NCI-H1694 treated with DMSO at 0.1 percent for 48 hours (cell line): ENCODE results near the gene OPCML.

Source experiments
- DNase-seq: peaks from one replicate; lab custom pipeline; 2025; lab: John Stamatoyannopoulos, UW

OPCML gene

GRCh38 chr11:133541021-133541719, 8.9 kb upstream of the OPCML start:
- DNase-seq = no peak

DNA sequence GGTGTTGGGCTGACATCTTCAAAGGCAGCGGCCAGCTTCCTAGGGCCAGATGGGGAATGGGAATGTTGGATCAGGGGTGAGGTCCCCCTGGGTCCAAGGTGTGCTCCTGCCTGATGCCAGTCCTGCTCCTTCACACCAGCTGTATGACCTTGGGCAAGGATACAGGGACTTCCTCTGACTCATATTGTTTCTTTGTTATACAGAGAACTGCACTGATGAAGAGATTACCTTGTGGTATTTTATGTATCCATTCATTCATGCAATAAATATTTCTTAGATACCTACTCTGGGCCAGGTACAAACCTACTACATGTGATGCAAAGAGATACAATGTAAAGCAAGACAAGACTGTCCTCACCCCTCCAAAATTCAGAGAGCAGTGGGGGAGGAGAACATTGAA, 3.9 kb upstream of the OPCML start:
- DNase-seq = no peak

- no peak for DNase-seq
These were observed 904 bp upstream of the OPCML start for GRCh38 chr11:133533205-133533604.

GRCh38 chr11:133531458-133531857, 843 bp downstream of the OPCML start:
- no peak for DNase-seq

GRCh38 chr11:133530501-133530835, 1.8 kb downstream of the OPCML start:
- DNase-seq = no peak

GRCh38 chr11:133529807-133530500, 2.3 kb downstream of the OPCML start:
- no peak for DNase-seq

DNA sequence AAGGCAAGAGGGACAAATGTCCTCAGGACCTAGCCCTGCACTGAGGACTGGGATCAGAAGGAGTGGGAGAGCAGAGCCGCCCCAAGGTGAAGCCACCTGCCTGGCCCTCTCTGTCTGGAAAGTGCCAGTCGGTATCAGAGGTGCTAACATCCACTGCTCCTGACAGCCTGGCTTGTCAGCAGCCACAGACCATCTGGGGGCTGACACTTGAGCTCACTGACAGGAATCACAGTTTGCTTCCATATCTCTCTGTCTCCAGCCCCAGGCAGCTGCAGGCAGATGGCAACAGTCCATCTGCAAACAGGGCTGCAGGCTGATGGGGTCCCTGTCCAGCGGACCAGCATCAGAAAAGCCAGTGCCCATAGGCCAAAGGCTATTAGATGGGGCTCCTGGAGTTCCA, 5.5 kb downstream of the OPCML start:
- DNase-seq = peak; percentile 6

- no peak for DNase-seq
These were observed 6.3 kb downstream of the OPCML start for GRCh38 chr11:133525976-133526375.

- no peak for DNase-seq
These were observed 7.8 kb downstream of the OPCML start for GRCh38 chr11:133524488-133524887.

- DNase-seq = no peak
These were observed 10.0 kb downstream of the OPCML start for GRCh38 chr11:133522344-133522743.

DNA sequence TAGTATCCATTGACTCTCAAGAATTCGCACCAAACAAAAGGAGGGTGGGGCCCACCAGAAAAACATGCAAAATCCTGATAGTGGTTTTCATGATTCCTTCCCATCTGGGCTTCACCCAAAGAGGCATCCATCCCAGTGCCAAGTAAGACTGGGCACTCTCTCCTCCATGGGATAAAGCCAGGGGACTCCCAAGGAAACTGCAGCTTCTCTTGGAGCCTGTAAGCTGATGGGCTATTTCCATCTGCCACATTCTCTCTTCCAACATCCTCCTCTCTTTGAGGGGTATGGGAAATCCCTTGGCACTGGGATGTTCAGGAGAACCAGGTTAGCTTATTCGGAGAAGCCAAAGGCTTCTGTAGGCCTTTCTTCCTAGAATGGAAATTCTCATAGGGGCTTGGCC, 10.8 kb downstream of the OPCML start:
- no peak for DNase-seq

DNA sequence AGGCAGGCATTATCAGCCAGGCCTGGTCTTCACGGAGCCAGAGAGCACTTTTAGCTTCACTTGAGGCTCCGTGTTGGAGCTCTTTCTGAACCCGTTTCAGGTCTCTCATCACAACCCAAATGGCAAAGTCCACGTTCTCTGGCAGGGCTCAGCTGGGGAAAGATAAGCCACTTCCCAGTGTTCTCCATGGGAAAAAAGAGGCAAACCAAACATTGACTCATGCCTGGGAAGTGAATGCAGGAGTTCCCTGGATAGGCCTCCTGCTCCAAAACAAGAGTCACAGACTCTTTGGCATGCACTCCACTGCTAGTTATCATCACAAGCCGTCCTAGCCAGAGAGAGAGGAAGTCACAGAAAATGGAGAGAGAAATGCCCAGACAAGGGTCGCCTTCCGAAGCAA, 11.6 kb downstream of the OPCML start:
- no peak for DNase-seq

DNA sequence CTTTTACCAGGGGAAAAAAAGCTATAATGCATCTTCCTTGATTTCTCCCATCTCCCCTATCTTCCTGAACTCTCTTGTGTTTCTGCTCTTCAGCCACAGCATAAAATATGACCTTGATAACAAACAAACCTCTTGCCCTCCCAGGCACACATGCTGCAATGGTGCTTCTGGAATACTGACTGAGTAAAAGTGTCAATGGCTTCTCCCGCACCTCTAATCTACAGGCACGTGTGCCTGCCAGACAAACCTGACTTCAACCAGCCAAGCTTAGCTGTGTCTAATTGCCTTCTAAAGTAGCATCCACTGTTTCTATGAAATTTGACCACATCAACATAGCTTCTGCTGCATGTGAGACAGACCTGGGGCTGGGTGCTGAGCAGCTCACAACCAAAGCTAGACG, 12.7 kb downstream of the OPCML start:
- no peak for DNase-seq

- DNase-seq = no peak
These were observed 13.5 kb downstream of the OPCML start for GRCh38 chr11:133518702-133519264.

GRCh38 chr11:133516845-133517244, 15.5 kb downstream of the OPCML start:
- DNase-seq = no peak

GRCh38 chr11:133515107-133515506, 17.2 kb downstream of the OPCML start:
- no peak for DNase-seq

- no peak for DNase-seq
These were observed 22.2 kb downstream of the OPCML start for GRCh38 chr11:133509924-133510697.

- no peak for DNase-seq
These were observed 23.8 kb downstream of the OPCML start for GRCh38 chr11:133508468-133508867.

DNA sequence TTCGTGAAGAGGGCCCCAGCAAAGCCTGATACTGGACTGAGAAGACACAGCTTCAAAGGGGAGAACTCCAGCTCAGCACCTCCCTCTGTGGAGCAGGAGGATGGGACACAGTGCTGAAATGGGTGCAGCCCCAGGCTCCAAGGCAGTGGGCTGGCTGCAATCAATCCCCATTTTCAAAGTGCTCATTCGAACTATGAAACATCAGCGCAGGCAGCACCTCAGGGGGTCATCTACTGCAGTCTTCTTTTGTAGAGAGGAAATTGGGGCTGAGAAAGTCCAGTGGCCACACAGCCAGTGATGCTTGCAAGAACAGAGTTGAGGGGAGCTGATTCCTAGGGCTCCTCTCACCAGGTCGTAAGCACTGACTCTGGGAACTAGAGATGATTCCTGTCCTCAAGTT, 25.1 kb downstream of the OPCML start:
- DNase-seq = no peak

GRCh38 chr11:133506551-133507094, 25.7 kb downstream of the OPCML start:
- no peak for DNase-seq

GRCh38 chr11:133506023-133506422, 26.3 kb downstream of the OPCML start:
- DNase-seq = no peak

GRCh38 chr11:133504906-133505305, 27.4 kb downstream of the OPCML start:
- DNase-seq = no peak

DNA sequence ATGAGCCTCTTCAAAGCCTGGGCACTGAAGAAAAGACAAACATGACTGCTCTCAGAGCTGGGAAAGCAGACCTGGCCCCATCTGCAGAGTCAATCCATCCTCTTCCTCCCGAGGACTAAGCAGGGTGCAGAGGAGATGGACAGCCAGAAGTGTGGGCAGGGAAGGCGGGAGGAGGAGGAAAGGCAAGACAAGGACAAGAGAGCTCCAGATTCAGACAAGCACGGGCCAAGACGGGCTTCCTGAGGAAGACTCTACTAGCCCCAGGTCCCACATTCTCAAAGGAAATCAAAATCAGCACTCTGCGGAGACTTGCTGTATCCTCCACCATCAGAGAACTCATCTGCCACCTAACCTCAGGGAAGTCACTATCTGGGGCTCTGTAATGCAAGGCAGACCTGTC, 28.5 kb downstream of the OPCML start:
- no peak for DNase-seq
